ENCODE results near the gene COL18A1.
A peak's percentile ranks its signal among the peaks of the same experiment; 100 is the strongest.
"Not testable (repeated sequence)": the region's sequence is repeated elsewhere in the genome, so short reads cannot be mapped to it uniquely, and the experiment has no call there.

Gene COL18A1

GRCh38 chr21:45427331-45428271 is 22.6 kb downstream of the COL18A1 start:
- peak; percentile 50 for DNase-seq (ENCODE audit: low spot score)

GRCh38 chr21:45428534-45428933 is 23.6 kb downstream of the COL18A1 start:
- DNase-seq (ENCODE audit: low spot score), result no peak

- DNase-seq (ENCODE audit: low spot score), result no peak
Observed at GRCh38 chr21:45429221-45430175, 24.5 kb downstream of the COL18A1 start.

- DNase-seq (ENCODE audit: low spot score), result no peak
Observed at GRCh38 chr21:45430521-45431501, 25.8 kb downstream of the COL18A1 start.

- no peak for DNase-seq (ENCODE audit: low spot score)
Observed at GRCh38 chr21:45431781-45432572, 27.0 kb downstream of the COL18A1 start.

GRCh38 chr21:45432575-45433255 is 27.8 kb downstream of the COL18A1 start:
- DNase-seq (ENCODE audit: low spot score), result no peak

GRCh38 chr21:45433301-45433700 is 28.3 kb downstream of the COL18A1 start:
- DNase-seq (ENCODE audit: low spot score), result no peak

- DNase-seq (ENCODE audit: low spot score), result no peak
Observed at GRCh38 chr21:45433911-45434644, 29.1 kb downstream of the COL18A1 start.

GRCh38 chr21:45434645-45435217 is 29.8 kb downstream of the COL18A1 start:
- DNase-seq (ENCODE audit: low spot score), result no peak

GRCh38 chr21:45435405-45435981 is 30.5 kb downstream of the COL18A1 start:
- DNase-seq (ENCODE audit: low spot score), result no peak

GRCh38 chr21:45436351-45437065 is 31.5 kb downstream of the COL18A1 start:
- DNase-seq (ENCODE audit: low spot score), result no peak

- not testable (repeated sequence) for DNase-seq (ENCODE audit: low spot score)
Observed at GRCh38 chr21:45437844-45438243, 32.9 kb downstream of the COL18A1 start.

- DNase-seq (ENCODE audit: low spot score), result no peak
Observed at GRCh38 chr21:45438391-45439145, 33.6 kb downstream of the COL18A1 start.

- peak; percentile 73 for DNase-seq (ENCODE audit: low spot score)
Observed at GRCh38 chr21:45439161-45439872, 34.4 kb downstream of the COL18A1 start.

- DNase-seq (ENCODE audit: low spot score), result no peak
Observed at GRCh38 chr21:45439901-45440461, 35.0 kb downstream of the COL18A1 start.

- no peak for DNase-seq (ENCODE audit: low spot score)
Observed at GRCh38 chr21:45440736-45441350, 35.9 kb downstream of the COL18A1 start.

All from LoVo (cell line).